Measurements from ENCODE around the gene RNF38.

- TF ChIP-seq CTCF (IDR thresholded peaks at IDR 0.05) (no peak), POLR2AphosphoS5 (IDR thresholded peaks at IDR 0.05) (no peak), POLR2A (IDR thresholded peaks at IDR 0.05) (no peak)
These were observed 26.9 kb upstream of the RNF38 start for GRCh38 chr9:36426945-36427344.
